ENCODE measurements around the gene FXYD7.
"Not testable (repeated sequence)": the region's sequence is repeated elsewhere in the genome, so short reads cannot be mapped to it uniquely, and the experiment has no call there.

FXYD7 gene

GRCh38 chr19:35143231-35143715 lies at the start of gene FXYD7:
Gene FXYD7 (plus strand): TSS chr19:35143255. CDS start chr19:35143334, 79 bp downstream.
- DNase-seq (ENCODE audit: low read depth), result no peak

GRCh38 chr19:35093430-35093829 lies 49.6 kb upstream of the FXYD7 start:
- DNase-seq (ENCODE audit: low read depth), result no peak

- no peak for DNase-seq (ENCODE audit: low read depth)
Observed at GRCh38 chr19:35093941-35094647, 49.0 kb upstream of the FXYD7 start.

GRCh38 chr19:35094656-35095055 lies 48.4 kb upstream of the FXYD7 start:
- DNase-seq (ENCODE audit: low read depth), result no peak

GRCh38 chr19:35095667-35096368 lies 47.2 kb upstream of the FXYD7 start:
- no peak for DNase-seq (ENCODE audit: low read depth)

GRCh38 chr19:35098413-35099049 lies 44.5 kb upstream of the FXYD7 start:
- no peak for DNase-seq (ENCODE audit: low read depth)

GRCh38 chr19:35099155-35099896 lies 43.7 kb upstream of the FXYD7 start:
- no peak for DNase-seq (ENCODE audit: low read depth)

GRCh38 chr19:35099897-35100275 lies 43.2 kb upstream of the FXYD7 start:
- DNase-seq (ENCODE audit: low read depth), result no peak

GRCh38 chr19:35100588-35101533 lies 42.2 kb upstream of the FXYD7 start:
- DNase-seq (ENCODE audit: low read depth), result no peak

- DNase-seq (ENCODE audit: low read depth), result not testable (repeated sequence)
Observed at GRCh38 chr19:35101949-35102348, 41.1 kb upstream of the FXYD7 start.

GRCh38 chr19:35103614-35104013 lies 39.4 kb upstream of the FXYD7 start:
- not testable (repeated sequence) for DNase-seq (ENCODE audit: low read depth)

- DNase-seq (ENCODE audit: low read depth), result no peak
Observed at GRCh38 chr19:35104361-35104760, 38.7 kb upstream of the FXYD7 start.

GRCh38 chr19:35105047-35105410 lies 38.0 kb upstream of the FXYD7 start:
- no peak for DNase-seq (ENCODE audit: low read depth)

- no peak for DNase-seq (ENCODE audit: low read depth)
Observed at GRCh38 chr19:35105411-35106290, 37.4 kb upstream of the FXYD7 start.

- DNase-seq (ENCODE audit: low read depth), result no peak
Observed at GRCh38 chr19:35106291-35106583, 36.8 kb upstream of the FXYD7 start.

- no peak for DNase-seq (ENCODE audit: low read depth)
Observed at GRCh38 chr19:35106898-35107541, 36.0 kb upstream of the FXYD7 start.

GRCh38 chr19:35107545-35107944 lies 35.5 kb upstream of the FXYD7 start:
- DNase-seq (ENCODE audit: low read depth), result no peak

- DNase-seq (ENCODE audit: low read depth), result no peak
Observed at GRCh38 chr19:35108730-35109129, 34.3 kb upstream of the FXYD7 start.

- no peak for DNase-seq (ENCODE audit: low read depth)
Observed at GRCh38 chr19:35109395-35110112, 33.5 kb upstream of the FXYD7 start.

Measured in stimulated activated CD8-positive, alpha-beta memory T cell treated with anti-CD3 and anti-CD28 coated beads, Interleukin-12 subunit alpha, Interleukin-12 subunit beta, amount 100 ng/mL, for 1 hour (primary cell).